22Rv1 (cell line): Measurements from ENCODE around the gene MACF1.
"Not testable (repeated sequence)": the region's sequence is repeated elsewhere in the genome, so short reads cannot be mapped to it uniquely, and the experiment has no call there.

Experiments used
- ZFX ChIP-seq: fragments of 450-650 bp; IDR thresholded peaks from 2 replicates; pipeline ENCODE4 v1.6.1; 2017; ENCODE audit warnings: antibody characterized with exemption, borderline replicate concordance
- TF ChIP-seq, protein P1 (sequence below): fragments of 450-650 bp; IDR thresholded peaks from 2 replicates; pipeline ENCODE4 v1.5.1; 2017; ENCODE audit warnings: mild to moderate bottlenecking

DNA sequence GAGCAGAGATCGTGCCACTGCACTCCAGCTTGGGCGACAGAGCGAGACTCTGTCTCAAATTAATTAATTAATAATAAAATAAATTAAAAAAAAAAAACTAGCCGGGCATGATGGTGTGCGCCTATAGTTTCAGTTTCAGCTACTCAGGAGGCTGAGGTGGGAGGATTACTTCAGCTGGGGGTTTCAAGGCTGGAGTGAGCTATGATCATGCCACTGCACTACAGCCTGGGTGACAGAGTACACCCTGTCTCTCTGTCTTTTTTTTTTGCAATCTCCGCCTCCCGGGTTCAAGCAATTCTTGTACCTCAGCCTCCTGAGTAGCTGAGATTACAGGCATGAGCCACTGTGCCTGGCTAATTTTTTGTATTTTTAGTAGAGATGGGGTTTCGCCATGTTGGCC is 42.7 kb upstream of the MACF1 start:
- TF ChIP-seq, protein P1, sequence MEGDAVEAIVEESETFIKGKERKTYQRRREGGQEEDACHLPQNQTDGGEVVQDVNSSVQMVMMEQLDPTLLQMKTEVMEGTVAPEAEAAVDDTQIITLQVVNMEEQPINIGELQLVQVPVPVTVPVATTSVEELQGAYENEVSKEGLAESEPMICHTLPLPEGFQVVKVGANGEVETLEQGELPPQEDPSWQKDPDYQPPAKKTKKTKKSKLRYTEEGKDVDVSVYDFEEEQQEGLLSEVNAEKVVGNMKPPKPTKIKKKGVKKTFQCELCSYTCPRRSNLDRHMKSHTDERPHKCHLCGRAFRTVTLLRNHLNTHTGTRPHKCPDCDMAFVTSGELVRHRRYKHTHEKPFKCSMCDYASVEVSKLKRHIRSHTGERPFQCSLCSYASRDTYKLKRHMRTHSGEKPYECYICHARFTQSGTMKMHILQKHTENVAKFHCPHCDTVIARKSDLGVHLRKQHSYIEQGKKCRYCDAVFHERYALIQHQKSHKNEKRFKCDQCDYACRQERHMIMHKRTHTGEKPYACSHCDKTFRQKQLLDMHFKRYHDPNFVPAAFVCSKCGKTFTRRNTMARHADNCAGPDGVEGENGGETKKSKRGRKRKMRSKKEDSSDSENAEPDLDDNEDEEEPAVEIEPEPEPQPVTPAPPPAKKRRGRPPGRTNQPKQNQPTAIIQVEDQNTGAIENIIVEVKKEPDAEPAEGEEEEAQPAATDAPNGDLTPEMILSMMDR, result not testable (repeated sequence)
- not testable (repeated sequence) for TF ChIP-seq ZFX
